ENCODE results near the gene RANBP3.

DNA sequence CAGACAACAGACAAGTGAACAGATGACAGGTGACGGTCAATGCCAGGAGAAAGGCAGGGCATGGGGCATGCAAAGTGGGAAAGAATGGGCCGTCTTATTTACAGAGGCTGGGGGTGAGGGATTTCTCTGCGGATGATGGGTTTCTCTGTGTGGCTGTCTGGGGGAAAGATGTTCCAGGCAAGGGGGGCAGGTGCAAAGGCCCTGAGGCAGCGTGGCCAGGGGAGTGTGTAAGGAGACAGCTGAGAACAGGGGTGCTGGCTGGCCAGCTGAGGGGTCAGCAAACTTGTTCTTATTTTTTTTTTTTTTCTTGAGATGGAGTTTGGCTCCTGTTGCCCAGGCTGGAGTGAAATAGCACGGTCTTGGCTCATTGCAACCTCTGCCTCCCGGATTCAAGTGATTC is 21.8 kb upstream of the RANBP3 start:
- TF ChIP-seq ZNF274 (IDR thresholded peaks at IDR 0.05; ENCODE audit: low read depth, low read length) = no peak
- TF ChIP-seq SUZ12 (IDR thresholded peaks at IDR 0.05; ENCODE audit: extremely low read depth, insufficient read depth, insufficient read length) = no peak

All from NT2/D1 (cell line).